NCI-H526 (cell line): Measurements from ENCODE around the gene MCMBP.
"Not testable (repeated sequence)": the region's sequence is repeated elsewhere in the genome, so short reads cannot be mapped to it uniquely, and the experiment has no call there.

Experiments used
- DNase-seq, 2 experiments: peaks; one replicate each; lab custom pipeline; 2025; lab: John Stamatoyannopoulos, UW

The MCMBP gene, protein sequence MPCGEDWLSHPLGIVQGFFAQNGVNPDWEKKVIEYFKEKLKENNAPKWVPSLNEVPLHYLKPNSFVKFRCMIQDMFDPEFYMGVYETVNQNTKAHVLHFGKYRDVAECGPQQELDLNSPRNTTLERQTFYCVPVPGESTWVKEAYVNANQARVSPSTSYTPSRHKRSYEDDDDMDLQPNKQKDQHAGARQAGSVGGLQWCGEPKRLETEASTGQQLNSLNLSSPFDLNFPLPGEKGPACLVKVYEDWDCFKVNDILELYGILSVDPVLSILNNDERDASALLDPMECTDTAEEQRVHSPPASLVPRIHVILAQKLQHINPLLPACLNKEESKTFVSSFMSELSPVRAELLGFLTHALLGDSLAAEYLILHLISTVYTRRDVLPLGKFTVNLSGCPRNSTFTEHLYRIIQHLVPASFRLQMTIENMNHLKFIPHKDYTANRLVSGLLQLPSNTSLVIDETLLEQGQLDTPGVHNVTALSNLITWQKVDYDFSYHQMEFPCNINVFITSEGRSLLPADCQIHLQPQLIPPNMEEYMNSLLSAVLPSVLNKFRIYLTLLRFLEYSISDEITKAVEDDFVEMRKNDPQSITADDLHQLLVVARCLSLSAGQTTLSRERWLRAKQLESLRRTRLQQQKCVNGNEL

DNA sequence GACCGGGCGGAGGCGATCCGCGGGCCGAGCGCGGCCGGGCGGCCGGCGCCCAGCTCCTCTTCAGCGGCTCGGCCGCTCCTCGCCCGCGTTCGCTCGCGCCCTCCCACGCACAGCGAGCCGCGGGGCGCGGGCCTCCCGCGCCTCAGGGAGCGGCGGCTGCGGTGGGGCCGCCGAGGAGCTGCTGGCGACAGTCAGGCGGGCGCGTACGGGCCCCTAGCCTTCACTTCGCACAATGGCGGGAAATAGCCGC lies at the start of gene MCMBP:
Gene MCMBP, minus strand, starts transcription at position 234 of the 250 bp plus-strand sequence. CDS start 259 bp downstream, outside the sequence.
- peak in 1 of 2 experiments; percentile 50 for DNase-seq

DNA sequence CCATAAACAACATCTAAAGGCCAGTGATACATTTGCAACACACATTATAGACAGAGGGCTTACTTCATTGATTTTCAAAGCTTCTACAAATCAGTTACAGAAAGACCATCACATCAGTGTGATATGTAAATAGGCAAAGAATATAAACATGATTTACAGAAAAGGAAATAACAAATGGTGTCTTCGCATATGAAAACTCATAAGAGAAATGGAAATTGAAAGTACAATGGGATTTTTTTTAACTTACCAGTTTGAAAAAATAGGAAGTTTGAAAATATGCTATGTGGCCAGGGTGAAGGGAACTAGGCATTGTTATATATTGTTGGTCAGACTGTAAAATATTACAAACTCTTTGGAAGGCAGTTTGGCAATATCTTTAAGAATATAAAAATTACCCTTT lies 47.2 kb upstream of the MCMBP start:
- DNase-seq = no peak

DNA sequence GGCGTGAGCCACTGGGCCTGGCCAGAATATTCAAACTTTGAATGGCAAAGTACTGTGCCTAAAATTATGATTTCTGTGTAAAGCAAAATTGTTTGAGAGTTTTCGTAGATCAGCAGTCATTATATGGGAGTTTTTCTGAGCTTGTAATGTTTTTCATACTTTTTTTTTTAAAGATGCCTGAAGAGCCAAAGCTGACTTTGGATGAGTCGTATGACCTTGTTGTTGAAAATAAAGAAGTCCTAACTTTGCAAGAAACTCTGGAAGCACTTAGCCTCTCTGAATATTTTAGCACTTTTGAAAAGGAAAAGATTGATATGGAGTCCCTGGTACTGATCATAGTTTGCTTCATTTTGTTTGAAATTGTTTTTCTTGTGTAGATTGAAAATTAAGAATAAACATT lies 46.6 kb upstream of the MCMBP start:
- DNase-seq = no peak

DNA sequence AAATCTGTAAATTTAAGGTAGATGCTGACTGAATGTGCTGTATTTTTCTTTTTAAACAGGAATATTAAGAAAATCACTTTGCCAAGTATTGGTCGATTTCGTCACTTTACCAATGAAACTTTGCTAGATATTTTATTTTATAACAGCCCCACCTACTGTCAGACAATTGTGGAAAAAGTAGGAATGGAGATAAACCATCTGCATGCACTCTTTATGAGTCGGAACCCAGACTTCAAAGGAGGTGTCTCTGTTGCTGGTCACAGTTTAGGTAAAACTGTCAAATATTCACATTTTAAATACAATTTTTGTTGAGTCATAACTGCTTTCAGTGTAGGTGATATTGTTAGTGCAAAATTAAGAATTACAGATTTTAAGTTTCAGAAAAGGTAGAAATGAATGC lies 45.1 kb upstream of the MCMBP start:
- no peak for DNase-seq

DNA sequence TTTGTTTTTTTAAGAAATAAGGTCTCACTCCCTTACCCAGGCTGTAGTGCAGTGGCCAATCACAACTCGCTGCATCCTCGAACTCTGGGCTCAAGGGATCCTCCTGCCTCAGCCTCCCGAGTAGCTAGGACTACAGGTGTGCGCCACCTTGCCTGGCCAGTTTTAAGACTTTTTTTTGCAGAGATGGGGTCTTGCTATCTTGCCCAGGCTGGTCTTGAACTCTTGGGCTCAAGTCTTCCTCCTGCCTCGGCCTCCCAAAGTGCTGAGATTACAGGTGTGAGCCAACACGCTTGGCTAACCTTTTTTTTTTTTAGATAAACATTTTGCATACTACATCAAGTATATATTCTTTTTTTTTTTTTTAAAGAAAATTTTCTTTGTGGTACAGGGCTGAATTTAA lies 38.0 kb upstream of the MCMBP start:
- DNase-seq = no peak

GRCh38 chr10:119908166-119908565 lies 35.5 kb upstream of the MCMBP start:
- no peak for DNase-seq

DNA sequence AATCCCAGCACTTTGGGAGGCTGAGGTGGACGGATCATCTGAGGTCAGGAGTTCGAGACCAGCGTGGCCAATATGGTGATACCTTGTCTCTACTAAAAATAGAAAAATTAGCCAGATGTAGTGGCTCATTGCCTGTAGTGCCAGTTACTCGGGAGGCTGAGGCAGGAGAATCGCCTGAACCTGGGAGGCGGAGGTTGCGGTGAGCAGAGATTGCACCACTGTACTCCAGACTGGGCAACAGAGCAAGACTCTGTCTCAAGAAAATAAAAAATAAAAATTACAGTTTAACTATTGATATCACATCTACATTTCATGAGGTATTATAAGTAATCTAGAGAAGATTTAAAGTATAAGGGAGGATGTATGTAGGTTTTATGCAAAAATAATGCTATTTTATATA lies 35.1 kb upstream of the MCMBP start:
- DNase-seq = not testable (repeated sequence)

DNA sequence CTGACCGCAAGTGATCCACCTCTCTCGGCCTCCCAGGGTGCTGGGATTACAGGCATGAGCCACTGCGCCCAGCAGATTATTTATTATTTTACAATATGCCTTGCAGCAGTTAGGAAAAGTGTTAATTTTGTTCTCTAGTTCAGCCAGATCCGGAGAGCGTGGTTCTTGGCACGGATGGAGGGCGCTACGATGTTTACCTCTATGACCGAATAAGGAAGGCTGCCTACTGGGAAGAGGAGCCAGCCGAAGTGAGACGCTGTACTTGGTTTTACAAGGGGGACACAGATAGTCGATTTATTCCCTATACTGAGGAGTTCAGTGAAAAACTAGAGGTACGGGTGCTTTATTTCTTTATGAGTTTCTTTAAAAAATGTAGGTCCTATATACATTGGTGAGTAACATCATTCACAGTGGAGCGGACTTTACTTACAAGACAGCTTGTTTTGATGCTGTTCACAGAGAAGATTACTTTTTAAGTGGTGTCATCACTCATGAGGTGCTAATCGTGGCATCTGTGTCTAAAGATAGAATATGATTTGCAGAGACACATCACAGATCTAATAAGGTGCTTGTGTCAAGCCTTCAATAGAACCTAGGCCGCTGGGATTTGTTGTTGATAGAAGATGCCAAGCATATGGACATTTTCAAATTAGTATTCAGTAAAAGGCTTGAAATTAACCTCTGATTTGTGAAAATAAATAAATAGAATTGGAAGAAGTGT lies 31.5 kb upstream of the MCMBP start:
- no peak for DNase-seq

DNA sequence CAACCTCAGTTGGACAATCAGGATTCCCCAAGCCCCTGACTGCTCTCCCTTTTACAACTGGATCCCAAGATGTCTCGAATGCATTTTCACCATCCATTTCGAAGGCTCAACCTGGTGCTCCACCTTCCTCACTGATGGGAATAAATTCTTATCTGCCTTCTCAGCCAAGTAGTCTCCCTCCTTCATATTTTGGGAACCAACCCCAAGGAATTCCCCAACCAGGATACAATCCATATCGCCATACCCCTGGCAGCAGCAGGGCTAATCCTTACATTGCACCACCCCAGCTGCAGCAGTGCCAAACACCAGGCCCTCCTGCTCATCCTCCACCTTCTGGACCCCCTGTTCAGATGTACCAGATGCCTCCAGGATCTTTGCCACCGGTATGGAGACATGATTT lies 25.9 kb upstream of the MCMBP start:
- no peak for DNase-seq

DNA sequence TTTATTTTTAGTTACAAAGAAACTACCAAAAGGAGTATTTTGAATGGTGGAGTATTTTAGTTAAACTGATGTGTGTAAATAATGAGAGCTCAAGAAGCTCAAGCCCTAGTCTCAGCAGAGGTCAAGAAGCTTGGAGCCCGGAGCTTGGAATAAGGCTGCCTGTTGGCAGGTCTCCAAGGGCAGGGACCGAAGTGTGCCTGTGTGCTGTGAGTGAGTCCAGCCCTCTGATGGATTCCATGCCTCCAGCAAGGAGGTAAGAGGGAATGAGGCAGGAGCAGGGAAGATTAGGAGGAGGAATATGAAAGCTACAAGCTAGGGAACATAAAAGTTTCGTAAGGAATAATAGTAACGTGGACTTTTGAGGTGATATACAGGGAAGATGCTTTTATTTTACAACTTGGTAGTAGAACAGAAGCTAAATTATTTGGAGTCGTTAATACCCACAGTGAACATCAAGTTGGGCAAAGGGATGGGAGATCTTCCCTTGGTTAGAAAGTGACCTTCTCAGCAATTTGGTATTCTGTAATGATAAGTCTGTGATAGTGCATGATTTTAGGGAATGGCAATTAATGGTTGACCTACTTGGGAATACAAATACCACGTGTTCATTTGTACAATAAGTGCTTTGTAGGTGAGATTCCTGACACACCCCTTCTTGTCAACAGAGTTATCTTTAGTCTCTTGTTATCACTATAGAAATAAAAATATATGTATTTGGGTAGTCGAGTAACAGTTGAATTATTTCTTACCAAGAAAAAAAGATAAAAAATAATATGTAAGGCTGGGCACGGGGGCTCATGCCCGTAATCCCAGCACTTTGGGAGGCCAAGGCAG lies 24.5 kb upstream of the MCMBP start:
- no peak for DNase-seq

- no peak for DNase-seq
These were observed 23.5 kb upstream of the MCMBP start for GRCh38 chr10:119896061-119896655.

DNA sequence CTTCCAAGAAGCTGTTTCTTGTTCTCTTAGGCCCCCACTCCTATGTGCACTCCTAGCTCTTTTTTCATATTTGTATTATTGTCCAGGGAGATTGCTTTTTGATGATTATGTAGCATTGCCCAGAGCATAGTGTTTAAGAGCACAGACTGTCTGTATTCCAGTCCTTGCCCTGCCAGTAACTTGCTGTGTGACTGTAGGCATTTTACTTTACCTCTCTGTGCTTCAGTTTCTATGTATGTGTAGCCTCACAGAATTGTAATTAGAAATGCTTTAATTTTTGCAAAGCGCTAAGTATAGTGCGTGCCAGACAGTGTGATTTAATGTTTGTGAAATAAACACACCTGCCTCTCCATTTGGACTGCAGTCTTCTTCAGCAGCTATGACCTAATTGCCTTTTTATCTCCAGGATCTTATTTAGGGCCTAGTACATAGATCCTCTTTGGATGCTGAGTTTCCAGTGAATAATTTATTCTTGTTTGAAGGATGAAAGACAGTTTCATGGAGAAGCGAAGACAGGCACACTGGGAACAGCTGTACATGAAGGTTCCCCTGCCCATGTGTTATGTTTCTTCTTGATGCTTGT lies 21.3 kb upstream of the MCMBP start:
- DNase-seq = no peak

- peak in 1 of 2 experiments; percentile 27 for DNase-seq
These were observed 20.4 kb upstream of the MCMBP start for GRCh38 chr10:119893074-119893473.

- peak; percentile 82 to 92 for DNase-seq
These were observed 19.8 kb upstream of the MCMBP start, which contains the start of gene SEC23IP for GRCh38 chr10:119892188-119893065. Gene SEC23IP, plus strand, starts transcription at chr10:119892730. Its CDS starts 53 bp downstream, at chr10:119892783.

DNA sequence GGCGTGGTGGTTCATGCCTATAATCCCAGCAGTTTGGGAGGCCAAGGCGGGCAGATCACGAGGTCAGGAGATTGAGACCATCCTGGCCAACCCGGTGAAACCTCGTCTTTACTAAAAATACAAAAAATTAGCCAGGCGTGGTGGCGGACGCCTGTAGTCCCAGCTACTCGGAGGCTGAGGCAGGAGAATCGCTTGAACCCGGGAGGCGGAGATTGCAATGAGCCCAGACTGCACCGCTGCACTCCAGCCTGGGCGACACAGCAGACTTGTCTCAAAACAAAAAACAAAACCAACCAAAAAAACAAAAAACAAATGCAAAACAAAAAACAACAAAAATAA lies 19.2 kb upstream of the MCMBP start:
- not testable (repeated sequence) for DNase-seq

- DNase-seq = not testable (repeated sequence)
These were observed 17.7 kb upstream of the MCMBP start for GRCh38 chr10:119890307-119890706.

DNA sequence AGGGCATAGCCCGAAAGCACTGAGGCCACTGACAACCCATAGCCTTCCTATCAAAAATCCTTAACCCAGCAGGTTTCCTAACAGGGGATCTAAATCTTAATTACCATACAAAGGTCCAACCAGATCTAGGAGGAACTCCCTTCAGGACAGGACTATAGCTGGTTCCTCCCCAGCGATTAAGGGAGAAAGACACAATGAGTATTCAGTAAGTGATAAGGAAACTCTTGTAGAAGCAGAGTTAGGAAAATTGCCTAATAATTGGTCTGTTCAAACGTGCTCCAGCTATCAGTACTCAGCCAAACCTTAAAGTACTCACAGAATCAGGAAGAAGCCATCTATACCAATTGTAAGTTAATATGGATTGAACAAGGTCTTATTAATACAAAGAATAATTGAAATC lies 16.6 kb upstream of the MCMBP start:
- not testable (repeated sequence) for DNase-seq

- DNase-seq = not testable (repeated sequence)
These were observed 16.1 kb upstream of the MCMBP start for GRCh38 chr10:119888715-119889114.

- DNase-seq = not testable (repeated sequence)
These were observed 13.4 kb upstream of the MCMBP start for GRCh38 chr10:119886070-119886469.

DNA sequence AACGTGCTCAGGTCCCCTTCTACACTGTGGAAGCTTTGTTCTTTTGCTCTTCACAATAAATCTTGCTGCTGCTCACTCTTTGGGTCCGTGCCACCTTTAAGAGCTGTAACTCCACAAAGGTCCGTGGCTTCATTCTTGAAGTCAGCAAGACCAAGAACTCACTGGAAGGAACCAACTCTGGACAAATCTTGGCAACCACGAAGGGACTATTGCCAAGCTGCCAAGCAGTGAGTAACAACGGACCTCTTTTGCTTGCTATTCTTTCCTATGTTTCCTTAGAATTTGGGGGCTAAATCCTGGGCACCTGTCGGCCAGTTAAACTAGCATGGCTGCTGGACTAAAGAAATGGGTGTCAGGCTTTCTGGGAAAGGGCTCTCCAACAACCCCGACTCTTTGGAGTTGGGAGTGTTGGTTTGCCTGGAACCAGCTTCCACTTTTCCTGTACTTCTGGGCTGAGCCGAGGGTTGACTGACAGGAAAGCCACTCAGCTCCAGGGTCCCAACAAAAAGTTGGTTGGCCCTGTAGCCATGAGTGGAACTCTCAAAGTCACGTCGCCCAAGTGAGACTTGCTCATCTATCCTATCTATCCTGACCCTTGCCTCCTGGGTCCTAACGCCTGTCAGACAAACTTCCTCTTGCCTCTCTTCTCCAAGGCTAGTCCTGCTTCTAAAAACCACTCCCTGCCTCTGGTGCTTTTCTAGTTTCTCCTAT lies 11.4 kb upstream of the MCMBP start:
- not testable (repeated sequence) for DNase-seq
